WTC11 (cell line): Measurements from ENCODE around the gene ILKAP. TPM values are rescaled to one million over a fixed set of nuclear protein-coding genes. Genes with fewer than 3 reads are reported as not detected.

Experiments used
- ATAC-seq: fragments of 200-7000 bp; cut with Tn5 transposase; 2 replicates; pipeline ENCODE4 v1.10.0; 2021; ENCODE audit warnings: mild to moderate bottlenecking, moderate library complexity
- CTCF ChIA-PET: fragments of 300-600 bp; sonication (Branson Sonifier 250); formaldehyde crosslinking; loops from one replicate; lab custom pipeline; 2021; ENCODE audit warnings: antibody characterized with exemption; lab: Charles Lee
- POLR2A ChIA-PET: fragments of 350-600 bp; sonication (Branson Sonifier 250); formaldehyde crosslinking; loops from one replicate; lab custom pipeline; 2021; ENCODE audit warnings: antibody characterized with exemption; lab: Charles Lee
- DNase-seq: peaks from one replicate; pipeline ENCODE4 v3.0.0; 2021; ENCODE audit warnings: low spot score
- H3K27ac Mint-ChIP-seq: 2 replicates; pipeline ENCODE4 v1.8.0; 2021; ENCODE audit warnings: mixed read lengths
- H3K27me3 Mint-ChIP-seq: 2 replicates; pipeline ENCODE4 v1.8.0; 2021; ENCODE audit warnings: low read depth, mild to moderate bottlenecking, moderate library complexity, mixed read lengths
- H3K36me3 Mint-ChIP-seq: 2 replicates; pipeline ENCODE4 v1.8.0; 2021; ENCODE audit warnings: mixed read lengths
- H3K4me1 Mint-ChIP-seq: 2 replicates; pipeline ENCODE4 v1.8.0; 2022; ENCODE audit warnings: mixed read lengths
- H3K4me3 Mint-ChIP-seq: 2 replicates; pipeline ENCODE4 v1.8.0; 2021; ENCODE audit warnings: mild to moderate bottlenecking, moderate library complexity, mixed read lengths
- H3K9me3 Mint-ChIP-seq: 2 replicates; pipeline ENCODE4 v1.8.0; 2021; ENCODE audit warnings: mixed read lengths
- ELF4 ChIP-seq: sonication (generic); formaldehyde crosslinking; IDR thresholded peaks from 2 replicates; pipeline ENCODE4 v1.8.1; 2022; ENCODE audit warnings: low read depth, mild to moderate bottlenecking, moderate library complexity, missing genetic modification reagents
- FOXP1 ChIP-seq: sonication (generic); formaldehyde crosslinking; IDR thresholded peaks from 2 replicates; pipeline ENCODE4 v1.8.0; 2022; ENCODE audit warnings: missing genetic modification reagents, mild to moderate bottlenecking, moderate library complexity, borderline replicate concordance
- GRHL2 ChIP-seq: fragments of 250-450 bp; sonication (Bioruptor Pico); IDR thresholded peaks from 2 replicates; pipeline ENCODE4 v1.8.0; 2022; ENCODE audit warnings: mild to moderate bottlenecking, moderate library complexity; ENCODE audit not compliant: insufficient replicate concordance, severe bottlenecking
- NFATC4 ChIP-seq: fragments of 250-450 bp; sonication (Bioruptor Pico); IDR thresholded peaks from 2 replicates; pipeline ENCODE4 v1.9.0; 2021; ENCODE audit warnings: mild to moderate bottlenecking
- NFE2L1 ChIP-seq: sonication (generic); formaldehyde crosslinking; IDR thresholded peaks from 2 replicates; pipeline ENCODE4 v1.8.1; 2023; ENCODE audit warnings: missing genetic modification reagents
- NFYB ChIP-seq: sonication (generic); formaldehyde crosslinking; conservative IDR thresholded peaks from 2 replicates; pipeline ENCODE4 v1.8.0; 2022; ENCODE audit warnings: low read depth, missing genetic modification reagents
- NR3C1 ChIP-seq: sonication (generic); formaldehyde crosslinking; conservative IDR thresholded peaks from 2 replicates; pipeline ENCODE4 v1.8.1; 2023; ENCODE audit warnings: low read depth, mild to moderate bottlenecking, missing genetic modification reagents
- RORB ChIP-seq: fragments of 250-450 bp; sonication (Bioruptor Pico); IDR thresholded peaks from 2 replicates; pipeline ENCODE4 v1.9.0; 2021; ENCODE audit warnings: mild to moderate bottlenecking
- TCF7 ChIP-seq: sonication (generic); formaldehyde crosslinking; IDR thresholded peaks from 2 replicates; pipeline ENCODE4 v1.8.0; 2022; ENCODE audit warnings: mild to moderate bottlenecking, low read depth, missing genetic modification reagents, moderate library complexity
- TEAD1 ChIP-seq: sonication (generic); formaldehyde crosslinking; IDR thresholded peaks from 2 replicates; pipeline ENCODE4 v1.8.0; 2022; ENCODE audit warnings: mild to moderate bottlenecking, missing genetic modification reagents
- TEAD4 ChIP-seq: sonication (generic); formaldehyde crosslinking; IDR thresholded peaks from 2 replicates; pipeline ENCODE4 v1.8.0; 2022; ENCODE audit warnings: mild to moderate bottlenecking, missing genetic modification reagents
- ZNF138 ChIP-seq: sonication (generic); formaldehyde crosslinking; conservative IDR thresholded peaks from 2 replicates; pipeline ENCODE4 v1.8.1; 2022; ENCODE audit warnings: mild to moderate bottlenecking, moderate library complexity, missing genetic modification reagents
- ZNF232 ChIP-seq: sonication (generic); formaldehyde crosslinking; IDR thresholded peaks from 2 replicates; pipeline ENCODE4 v1.8.0; 2022; ENCODE audit warnings: mild to moderate bottlenecking, missing genetic modification reagents
- total RNA-seq: library from RNA; stranded (reverse); gene quantifications from 3 replicates; pipeline ENCODE4 v1.2.3, GENCODE V29; 2021
- TF ChIP-seq, protein P1 (sequence below): fragments of 250-450 bp; sonication (Bioruptor Pico); IDR thresholded peaks from 2 replicates; pipeline ENCODE4 v1.8.0; 2021; ENCODE audit warnings: mild to moderate bottlenecking
- TF ChIP-seq, protein P2 (sequence below): sonication (generic); formaldehyde crosslinking; IDR thresholded peaks from 2 replicates; pipeline ENCODE4 v1.8.1; 2023; ENCODE audit warnings: mild to moderate bottlenecking, missing genetic modification reagents
- TF ChIP-seq, protein P3 (sequence below): fragments of 250-450 bp; sonication (Bioruptor Pico); IDR thresholded peaks from 2 replicates; pipeline ENCODE4 v1.9.0; 2021; ENCODE audit warnings: moderate library complexity, mild to moderate bottlenecking, inconsistent platforms, borderline replicate concordance
- TF ChIP-seq, protein P4 (sequence below): sonication (generic); formaldehyde crosslinking; IDR thresholded peaks from 2 replicates; pipeline ENCODE4 v1.8.1; 2022; ENCODE audit warnings: low read depth, mild to moderate bottlenecking, moderate library complexity, missing genetic modification reagents, borderline replicate concordance
- TF ChIP-seq, protein P5 (sequence below): sonication (generic); formaldehyde crosslinking; IDR thresholded peaks from 2 replicates; pipeline ENCODE4 v1.8.0; 2022; ENCODE audit warnings: mild to moderate bottlenecking, missing genetic modification reagents

The ILKAP gene
- total RNA-seq, 1 experiment from 2014 or later: 32.7 TPM

DNA sequence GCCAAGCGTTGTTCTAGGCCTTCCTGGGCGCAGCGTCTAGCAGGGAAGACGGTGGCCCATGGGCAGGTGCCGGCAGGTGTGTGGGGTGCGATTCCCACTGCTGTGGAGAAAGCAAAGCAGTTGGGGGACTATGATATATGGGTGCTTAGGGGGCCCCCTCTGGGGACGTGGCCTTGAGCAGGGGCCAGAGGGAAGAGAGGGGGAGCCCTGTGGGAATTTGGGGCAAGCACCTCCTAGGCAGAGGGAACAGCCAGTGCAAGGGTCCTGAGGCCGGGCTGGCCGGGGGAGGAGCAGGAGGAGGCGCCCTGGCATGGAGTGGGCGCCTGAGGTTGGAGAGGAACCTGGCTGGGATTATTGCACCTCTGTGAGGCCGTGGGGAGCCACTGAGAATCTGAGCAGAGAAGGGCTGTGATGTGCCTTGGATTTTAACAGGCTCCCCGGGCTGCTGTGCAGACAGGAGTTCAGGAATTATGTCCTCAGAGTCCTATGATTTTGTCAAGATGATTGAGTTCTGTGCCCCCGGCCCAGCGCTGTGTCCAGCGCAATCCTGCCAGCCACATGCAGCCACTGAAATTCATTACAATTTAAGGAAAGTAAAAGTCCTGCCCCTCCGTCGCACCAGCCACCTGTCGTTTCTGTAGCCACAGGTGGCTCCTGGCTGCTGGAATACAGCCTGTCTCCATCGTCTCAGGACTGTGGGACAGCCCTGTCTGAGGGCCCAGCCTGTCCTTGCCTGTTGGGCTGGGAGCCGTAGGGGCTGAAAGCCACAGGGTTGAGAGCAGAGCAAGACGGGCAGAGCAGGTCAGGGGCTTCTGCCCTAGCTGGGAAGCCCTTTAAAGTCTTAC lies 74.1 kb downstream of the ILKAP start (continued):
- TF ChIP-seq NR3C1 (CRISPR knock-in tag): no peak
- TF ChIP-seq TEAD1 (CRISPR knock-in tag): no peak
- TF ChIP-seq ELF4: no peak
- TF ChIP-seq ZNF138 (CRISPR knock-in tag): no peak
- no peak for TF ChIP-seq FOXP1 (CRISPR knock-in tag)
- TF ChIP-seq TCF7 (CRISPR knock-in tag): no peak
- TF ChIP-seq, protein P1, sequence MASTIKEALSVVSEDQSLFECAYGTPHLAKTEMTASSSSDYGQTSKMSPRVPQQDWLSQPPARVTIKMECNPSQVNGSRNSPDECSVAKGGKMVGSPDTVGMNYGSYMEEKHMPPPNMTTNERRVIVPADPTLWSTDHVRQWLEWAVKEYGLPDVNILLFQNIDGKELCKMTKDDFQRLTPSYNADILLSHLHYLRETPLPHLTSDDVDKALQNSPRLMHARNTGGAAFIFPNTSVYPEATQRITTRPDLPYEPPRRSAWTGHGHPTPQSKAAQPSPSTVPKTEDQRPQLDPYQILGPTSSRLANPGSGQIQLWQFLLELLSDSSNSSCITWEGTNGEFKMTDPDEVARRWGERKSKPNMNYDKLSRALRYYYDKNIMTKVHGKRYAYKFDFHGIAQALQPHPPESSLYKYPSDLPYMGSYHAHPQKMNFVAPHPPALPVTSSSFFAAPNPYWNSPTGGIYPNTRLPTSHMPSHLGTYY (CRISPR knock-in tag): no peak
- TF ChIP-seq NFYB (CRISPR knock-in tag): no peak
- TF ChIP-seq NFE2L1 (CRISPR knock-in tag): no peak

DNA sequence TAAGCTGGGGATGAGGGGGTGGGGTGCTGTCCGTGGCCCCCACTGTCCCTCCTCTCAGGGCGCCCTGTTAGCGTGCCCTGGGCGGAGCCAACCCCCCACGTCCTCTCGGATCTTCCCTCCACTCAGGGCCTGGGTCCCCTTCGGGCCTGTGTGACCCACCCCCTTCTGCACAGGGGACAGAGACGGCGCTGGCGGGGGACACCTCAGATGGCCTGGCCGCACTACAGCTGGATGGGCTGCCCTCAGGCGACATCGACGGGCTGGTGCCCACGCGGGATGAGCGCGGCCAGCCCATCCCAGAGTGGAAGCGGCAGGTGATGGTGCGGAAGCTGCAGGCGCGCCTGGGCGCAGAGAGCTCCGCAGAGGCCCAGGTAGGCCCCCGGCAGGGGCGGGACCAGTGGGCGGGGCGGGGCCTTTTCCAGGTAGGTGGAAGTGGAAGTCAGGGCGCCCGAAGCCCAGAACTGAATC lies 74.9 kb downstream of the ILKAP start:
- Mint-ChIP-seq H3K27ac (no peak overlapping the region), H3K36me3 (no peaks in the 10 kb centered on the region), H3K9me3 (no peaks in the 10 kb centered on the region), H3K4me1 (no peaks in the 10 kb centered on the region), H3K4me3 (no peak overlapping the region), H3K27me3 (no peaks in the 10 kb centered on the region)
- POLR2A ChIA-PET: no interaction called here
- ATAC-seq (peak; percentile 80), DNase-seq (peak; percentile 80)
- CTCF ChIA-PET: interaction anchor here (0.6 to 2.7 kb wide), 10 partner anchors 8 to 557 kb away, joined by 3 to 41 read pairs (median 6); partner anchors contain the start of genes KLHL30 and SCLY
- TF ChIP-seq NFATC4 (CRISPR knock-in tag) (no peak), TEAD1 (CRISPR knock-in tag) (no peak), TEAD4 (no peak), ZNF232 (CRISPR knock-in tag) (no peak), RORB (CRISPR knock-in tag) (no peak), GRHL2 (CRISPR knock-in tag) (no peak)
- TF ChIP-seq, protein P2, sequence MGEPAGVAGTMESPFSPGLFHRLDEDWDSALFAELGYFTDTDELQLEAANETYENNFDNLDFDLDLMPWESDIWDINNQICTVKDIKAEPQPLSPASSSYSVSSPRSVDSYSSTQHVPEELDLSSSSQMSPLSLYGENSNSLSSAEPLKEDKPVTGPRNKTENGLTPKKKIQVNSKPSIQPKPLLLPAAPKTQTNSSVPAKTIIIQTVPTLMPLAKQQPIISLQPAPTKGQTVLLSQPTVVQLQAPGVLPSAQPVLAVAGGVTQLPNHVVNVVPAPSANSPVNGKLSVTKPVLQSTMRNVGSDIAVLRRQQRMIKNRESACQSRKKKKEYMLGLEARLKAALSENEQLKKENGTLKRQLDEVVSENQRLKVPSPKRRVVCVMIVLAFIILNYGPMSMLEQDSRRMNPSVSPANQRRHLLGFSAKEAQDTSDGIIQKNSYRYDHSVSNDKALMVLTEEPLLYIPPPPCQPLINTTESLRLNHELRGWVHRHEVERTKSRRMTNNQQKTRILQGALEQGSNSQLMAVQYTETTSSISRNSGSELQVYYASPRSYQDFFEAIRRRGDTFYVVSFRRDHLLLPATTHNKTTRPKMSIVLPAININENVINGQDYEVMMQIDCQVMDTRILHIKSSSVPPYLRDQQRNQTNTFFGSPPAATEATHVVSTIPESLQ (CRISPR knock-in tag): no peak
- TF ChIP-seq, protein P3, sequence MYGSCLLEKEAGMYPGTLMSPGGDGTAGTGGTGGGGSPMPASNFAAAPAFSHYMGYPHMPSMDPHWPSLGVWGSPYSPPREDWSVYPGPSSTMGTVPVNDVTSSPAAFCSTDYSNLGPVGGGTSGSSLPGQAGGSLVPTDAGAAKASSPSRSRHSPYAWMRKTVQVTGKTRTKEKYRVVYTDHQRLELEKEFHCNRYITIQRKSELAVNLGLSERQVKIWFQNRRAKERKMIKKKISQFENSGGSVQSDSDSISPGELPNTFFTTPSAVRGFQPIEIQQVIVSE (CRISPR knock-in tag): no peak
- TF ChIP-seq, protein P4, sequence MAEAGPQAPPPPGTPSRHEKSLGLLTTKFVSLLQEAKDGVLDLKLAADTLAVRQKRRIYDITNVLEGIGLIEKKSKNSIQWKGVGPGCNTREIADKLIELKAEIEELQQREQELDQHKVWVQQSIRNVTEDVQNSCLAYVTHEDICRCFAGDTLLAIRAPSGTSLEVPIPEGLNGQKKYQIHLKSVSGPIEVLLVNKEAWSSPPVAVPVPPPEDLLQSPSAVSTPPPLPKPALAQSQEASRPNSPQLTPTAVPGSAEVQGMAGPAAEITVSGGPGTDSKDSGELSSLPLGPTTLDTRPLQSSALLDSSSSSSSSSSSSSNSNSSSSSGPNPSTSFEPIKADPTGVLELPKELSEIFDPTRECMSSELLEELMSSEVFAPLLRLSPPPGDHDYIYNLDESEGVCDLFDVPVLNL (CRISPR knock-in tag): no peak
- TF ChIP-seq, protein P5, sequence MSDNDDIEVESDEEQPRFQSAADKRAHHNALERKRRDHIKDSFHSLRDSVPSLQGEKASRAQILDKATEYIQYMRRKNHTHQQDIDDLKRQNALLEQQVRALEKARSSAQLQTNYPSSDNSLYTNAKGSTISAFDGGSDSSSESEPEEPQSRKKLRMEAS (CRISPR knock-in tag): no peak
